A549 (cell line): Measurements from ENCODE around the gene DVL2. TPM values are rescaled to one million over a fixed set of nuclear protein-coding genes. Genes with fewer than 3 reads are reported as not detected.

ENCODE experiments used
- ATAC-seq, 2 experiments: fragments of 200-7000 bp in 1 of 2; fragments of >200 bp in 1 of 2; cut with Nextera tagmentation in 1 of 2; cut with Tn5 transposase in 1 of 2; 3 replicates each; pipeline versions ENCODE4 v1.8.0 to v1.9.1; 2018 to 2020; ENCODE audit warnings: mild to moderate bottlenecking in 1 of 2, moderate library complexity in 1 of 2
- CTCF ChIA-PET: fragments of 300-600 bp; sonication (Branson Sonifier 250); formaldehyde crosslinking; extraction: SDS; loops from one replicate; lab custom pipeline; 2021; ENCODE audit warnings: antibody characterized with exemption, inconsistent platforms; lab: Yijun Ruan, JAX
- POLR2A ChIA-PET: fragments of 350-600 bp; formaldehyde crosslinking; extraction: SDS; loops from one replicate; lab custom pipeline; 2021; ENCODE audit warnings: antibody characterized with exemption, inconsistent platforms; lab: Yijun Ruan, JAX
- DNase-seq, 2 experiments: peaks; one replicate each; pipeline versions ENCODE4 v3.0.0 to v3.0.0-alpha.2; 2011 to 2016; ENCODE audit warnings: low read depth in 1 of 2, low spot score in 1 of 2
- FAIRE-seq: peaks from 2 replicates; lab custom pipeline; 2011; peaks lifted over from hg19 to GRCh38; lab: Jason Lieb, UNC
- H3K27ac ChIP-seq, 2 experiments: fragments of >200 bp; sonication (Bioruptor Twin); formaldehyde crosslinking; 3 replicates each; pipeline ENCODE4 v1.5.1; 2016 to 2017
- H3K4me1 ChIP-seq: fragments of >200 bp; sonication (Bioruptor Twin); formaldehyde crosslinking; 3 replicates; pipeline ENCODE4 v1.6.1; 2016
- H3K4me2 ChIP-seq: fragments of >200 bp; sonication (Bioruptor Twin); formaldehyde crosslinking; 3 replicates; pipeline ENCODE4 v1.6.1; 2016
- H3K4me3 ChIP-seq: fragments of >200 bp; sonication (Bioruptor Twin); formaldehyde crosslinking; 3 replicates; pipeline ENCODE4 v1.5.1; 2016
- H3K9me3 ChIP-seq: fragments of >200 bp; sonication (Bioruptor Twin); formaldehyde crosslinking; 3 replicates; pipeline ENCODE4 v1.6.1; 2016
- BHLHE40 ChIP-seq: IDR thresholded peaks from 2 replicates; pipeline ENCODE4 v1.6.1; 2012; ENCODE audit warnings: low read depth, low read length, inconsistent platforms
- CBX2 ChIP-seq: fragments of 200-600 bp; sonication (generic); IDR thresholded peaks from 2 replicates; pipeline ENCODE4 v1.6.1; 2016; ENCODE audit warnings: low read depth, mild to moderate bottlenecking, borderline replicate concordance
- CBX8 ChIP-seq: fragments of 200-600 bp; sonication (generic); IDR thresholded peaks from 2 replicates; pipeline ENCODE4 v1.6.1; 2016
- EHMT2 ChIP-seq: fragments of 200-600 bp; sonication (generic); IDR thresholded peaks from 2 replicates; pipeline ENCODE4 v1.6.1; 2016; ENCODE audit warnings: antibody characterized with exemption, low read depth, mild to moderate bottlenecking, moderate library complexity
- ELK1 ChIP-seq: fragments of 150-350 bp; IDR thresholded peaks from 2 replicates; pipeline ENCODE4 v1.6.1; 2014; ENCODE audit warnings: low read depth, mild to moderate bottlenecking, low read length
- FOSL2 ChIP-seq, 2 experiments: fragments of 450-650 bp in 1 of 2; fragments of >200 bp in 1 of 2; sonication (Bioruptor Twin) in 1 of 2; formaldehyde crosslinking; IDR thresholded peaks; 2 replicates each; pipeline versions ENCODE4 v1.5.0 to v1.6.1; 2016 to 2020; ENCODE audit warnings: mild to moderate bottlenecking in 1 of 2, moderate library complexity in 1 of 2
- HEYL ChIP-seq: fragments of 250-450 bp; sonication (Bioruptor Pico); IDR thresholded peaks from 2 replicates; pipeline ENCODE4 v1.8.0; 2021; ENCODE audit warnings: mild to moderate bottlenecking, moderate library complexity
- HOXB13 ChIP-seq: fragments of 250-450 bp; sonication (Bioruptor Pico); IDR thresholded peaks from 2 replicates; pipeline ENCODE4 v1.5.0; 2020; ENCODE audit warnings: low read depth, mild to moderate bottlenecking, moderate library complexity
- JUN ChIP-seq, 2 experiments: fragments of >200 bp; sonication (Bioruptor Twin); formaldehyde crosslinking; IDR thresholded peaks; 2 replicates in 1 of 2; 3 replicates in 1 of 2; pipeline ENCODE4 v1.6.1; 2016 to 2017
- MAZ ChIP-seq: fragments of 150-350 bp; IDR thresholded peaks from 2 replicates; pipeline ENCODE4 v1.6.1; 2014; ENCODE audit warnings: antibody characterized with exemption, low read depth, low read length, borderline replicate concordance
- MYC ChIP-seq: IDR thresholded peaks from 2 replicates; pipeline ENCODE4 v1.6.1; 2012; ENCODE audit warnings: mild to moderate bottlenecking, inconsistent platforms, low read length, improper control_type of control experiment, borderline replicate concordance
- NPAS2 ChIP-seq: fragments of 250-450 bp; sonication (Bioruptor Pico); IDR thresholded peaks from 2 replicates; pipeline ENCODE4 v1.8.0; 2022; ENCODE audit warnings: mild to moderate bottlenecking, moderate library complexity, borderline replicate concordance
- PBX3 ChIP-seq: IDR thresholded peaks from 2 replicates; pipeline ENCODE4 v1.6.1; 2012
- RARB ChIP-seq: fragments of 250-450 bp; sonication (Bioruptor Pico); IDR thresholded peaks from 2 replicates; pipeline ENCODE4 v1.8.0; 2021; ENCODE audit warnings: mild to moderate bottlenecking, moderate library complexity
- TFCP2L1 ChIP-seq: fragments of 250-450 bp; sonication (Bioruptor Pico); IDR thresholded peaks from 2 replicates; pipeline ENCODE4 v1.5.0; 2021; ENCODE audit warnings: mild to moderate bottlenecking
- TP53 ChIP-seq: fragments of 250-450 bp; sonication (Bioruptor Pico); IDR thresholded peaks from 2 replicates; pipeline ENCODE4 v1.5.0; 2021; ENCODE audit warnings: mild to moderate bottlenecking, moderate library complexity
- ZC3H11A ChIP-seq: fragments of 450-650 bp; IDR thresholded peaks from 2 replicates; pipeline ENCODE4 v1.6.1; 2014; ENCODE audit warnings: antibody characterized with exemption, mild to moderate bottlenecking
- WGBS: methylation state at CpG from one replicate; pipeline ENCODE4 v1.1.6; 2017; ENCODE audit errors: missing lambda C conversion rate; 5-methylcytosine and 5-hydroxymethylcytosine counted together
- polyA plus RNA-seq, 4 experiments: library from polyadenylated mRNA; depleted of rRNA in 3 of 4; stranded (reverse); fragments of >200 nt; fragmentation: RNase III in 1 of 4; extraction: RNeasy Plus Mini Kit Qiagen cat#74134 plus additional on column Dnase treatment in 1 of 4; gene quantifications; 2 replicates in 3 of 4; 3 replicates in 1 of 4; pipeline ENCODE4 v1.2.3, GENCODE V29; 2011 to 2017
- TF ChIP-seq, protein P1 (sequence below): IDR thresholded peaks from 2 replicates; pipeline ENCODE4 v1.6.1; 2012; ENCODE audit warnings: low read depth, borderline replicate concordance

The DVL2 gene
- polyA plus RNA-seq, 2 of the 4 experiments (the other 2 are of a cell fraction): 5.7 to 40.4 TPM

DNA sequence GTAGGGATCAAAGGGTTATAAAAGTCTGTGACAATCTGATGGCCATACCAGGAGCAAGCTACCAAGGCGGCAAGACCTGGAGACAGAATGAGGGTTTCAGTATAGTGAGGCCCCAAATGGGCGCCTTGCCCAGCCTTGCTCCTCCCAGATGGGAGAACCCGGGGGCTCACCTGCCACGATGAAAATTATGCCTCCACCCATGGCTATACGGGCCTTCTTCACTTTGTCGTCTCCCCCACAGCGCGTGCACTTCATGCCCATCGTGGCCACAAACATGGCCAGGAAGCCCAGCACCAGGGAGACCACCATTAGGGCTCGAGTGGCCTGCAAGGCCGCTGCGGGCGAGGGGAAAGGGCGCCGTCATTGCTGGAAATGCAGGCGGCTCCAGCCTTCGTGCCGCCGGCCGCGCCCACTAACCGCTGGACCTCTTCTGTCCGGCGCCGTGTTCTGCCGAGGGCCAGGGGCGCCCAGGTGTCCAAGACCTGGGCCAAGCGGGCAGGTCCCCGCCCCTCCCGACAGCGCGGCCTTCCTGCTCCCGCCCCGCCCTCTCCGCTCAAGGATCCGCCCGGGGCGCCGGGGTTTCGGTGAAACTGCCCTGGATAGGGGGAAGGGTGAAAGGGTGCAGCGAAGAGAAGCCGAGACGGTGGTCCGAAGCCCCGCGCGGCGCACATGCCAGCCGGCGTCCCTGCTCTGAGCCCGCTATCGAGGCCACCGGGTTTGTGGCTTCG lies 26.5 kb upstream of the DVL2 start:
- H3K4me2 ChIP-seq: no peak overlapping the region
- H3K4me3 ChIP-seq: no peak overlapping the region
- H3K9me3 ChIP-seq: no peaks in the 10 kb centered on the region
- DNase-seq (no peak), ATAC-seq (0 out of 6 replicates have a peak, but pooled peaks of 1 of the 2 experiments have one; percentile 2), FAIRE-seq (no peak)
- ChIA-PET CTCF (interaction anchor here (1.0 to 2.2 kb wide), 3 partner anchors 18 to 36 kb away, joined by 4 to 12 read pairs (median 4); partner anchors contain the start of gene SLC2A4), POLR2A (no interaction called here)
- no peak overlapping the region; a peak in 1 of 6 replicates for H3K27ac ChIP-seq
- WGBS: 95% methylated on average over 54 of the region's 54 CpGs
- no peak for TF ChIP-seq JUN (IDR thresholded peaks at IDR 0.05)
- no peak for TF ChIP-seq EHMT2
- TF ChIP-seq NPAS2 (CRISPR knock-in tag): no peak
- TF ChIP-seq ZC3H11A: no peak
- TF ChIP-seq BHLHE40: no peak
- TF ChIP-seq MAZ: no peak
- no peak for TF ChIP-seq CBX2
- no peak for TF ChIP-seq CBX8
- H3K4me1 ChIP-seq: peaks cover 50% of the 10 kb centered on the region

GRCh38 chr17:7260151-7260550 lies 25.8 kb upstream of the DVL2 start:
- H3K4me2 ChIP-seq: no peak overlapping the region
- peak; percentile 2 to 9; a peak in 3 of 6 replicates for ATAC-seq
- no peak for TF ChIP-seq FOSL2 (IDR thresholded peaks at IDR 0.05)
- TF ChIP-seq FOSL2 (CRISPR knock-in tag; IDR thresholded peaks at IDR 0.05): no peak
- no peak for TF ChIP-seq MYC
- TF ChIP-seq PBX3: no peak
- TF ChIP-seq MAZ: no peak
- no peak for TF ChIP-seq BHLHE40
- no peak for TF ChIP-seq HEYL (CRISPR knock-in tag)
- no peak for TF ChIP-seq TP53 (CRISPR knock-in tag)
- no peak for TF ChIP-seq CBX8
- no peak for TF ChIP-seq ELK1
- TF ChIP-seq JUN (IDR thresholded peaks at IDR 0.05): no peak; a peak in 1 of 5 replicates
- TF ChIP-seq HOXB13 (CRISPR knock-in tag): no peak
- TF ChIP-seq TFCP2L1: no peak
- no peak for TF ChIP-seq CBX2

DNA sequence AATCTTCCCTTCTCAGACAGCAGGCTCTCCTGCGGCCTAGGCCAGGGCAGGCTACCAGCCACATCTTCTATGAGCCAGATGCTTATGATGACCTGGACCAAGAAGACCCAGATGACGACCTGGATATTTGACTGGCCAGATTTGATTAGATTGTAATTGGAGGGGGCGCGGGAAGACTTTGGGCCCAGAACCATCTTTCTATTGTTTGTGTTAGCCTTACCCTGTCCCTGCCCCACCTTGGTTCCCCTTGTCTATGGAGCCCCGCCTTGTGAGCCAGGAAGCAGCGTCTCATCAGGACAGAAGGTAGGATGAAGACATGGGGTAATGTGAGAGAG lies 25.2 kb upstream of the DVL2 start:
- peaks cover 38% of the 10 kb centered on the region for H3K4me1 ChIP-seq
- H3K27ac ChIP-seq: peak overlapping the region; percentile 69; a peak in 5 of 6 replicates
- H3K9me3 ChIP-seq: no peaks in the 10 kb centered on the region
- no peak for TF ChIP-seq MYC
- TF ChIP-seq HEYL (CRISPR knock-in tag): no peak
- TF ChIP-seq ZC3H11A: no peak
- no peak for TF ChIP-seq MAZ
- no peak for TF ChIP-seq RARB (CRISPR knock-in tag)
- TF ChIP-seq, protein P1, sequence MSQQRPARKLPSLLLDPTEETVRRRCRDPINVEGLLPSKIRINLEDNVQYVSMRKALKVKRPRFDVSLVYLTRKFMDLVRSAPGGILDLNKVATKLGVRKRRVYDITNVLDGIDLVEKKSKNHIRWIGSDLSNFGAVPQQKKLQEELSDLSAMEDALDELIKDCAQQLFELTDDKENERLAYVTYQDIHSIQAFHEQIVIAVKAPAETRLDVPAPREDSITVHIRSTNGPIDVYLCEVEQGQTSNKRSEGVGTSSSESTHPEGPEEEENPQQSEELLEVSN: no peak
- no peak for TF ChIP-seq PBX3
- no peak for TF ChIP-seq CBX2
- TF ChIP-seq TFCP2L1: no peak
- H3K4me3 ChIP-seq: no peak overlapping the region
- POLR2A ChIA-PET: interaction anchor here (0.8 kb wide), 1 partner anchor 22 kb away, joined by 3 read pairs; the partner anchor contains the start of gene SLC2A4
- CTCF ChIA-PET: interaction anchor here (0.6 to 2.2 kb wide), 8 partner anchors 16 to 624 kb away, joined by 3 to 12 read pairs (median 4); partner anchors contain the start of gene SLC2A4
- no peak for ATAC-seq
- DNase-seq: no peak
- H3K4me2 ChIP-seq: peak overlapping the region; percentile 69
- no peak for FAIRE-seq
- 94% methylated on average over 6 of the region's 6 CpGs for WGBS

More at GRCh38 chr17:7260151-7260550, 25.8 kb upstream of the DVL2 start:
- DNase-seq (no peak), FAIRE-seq (no peak)
- H3K4me3 ChIP-seq: no peak overlapping the region
- H3K9me3 ChIP-seq: no peaks in the 10 kb centered on the region
- H3K27ac ChIP-seq: peak overlapping the region; percentile 8 to 69; a peak in 2 of 6 replicates
- WGBS: 90% methylated on average over 4 of the region's 4 CpGs
- ChIA-PET CTCF (interaction anchor here (0.6 to 2.2 kb wide), 6 partner anchors 16 to 624 kb away, joined by 3 to 12 read pairs (median 4); partner anchors contain the start of gene SLC2A4), POLR2A (interaction anchor here (0.8 kb wide), 1 partner anchor 21 kb away, joined by 3 read pairs; the partner anchor contains the start of gene SLC2A4)
- H3K4me1 ChIP-seq: peaks cover 44% of the 10 kb centered on the region
